Stimulated activated CD4-positive, alpha-beta T cell treated with anti-CD3 and anti-CD28 coated beads, Interleukin-2, amount 100 ng/mL, for 4 hours (primary cell): ENCODE measurements around the gene WNT6.

Experiments used
- DNase-seq: peaks from one replicate; pipeline ENCODE4 v3.0.0-alpha.2; 2020; ENCODE audit warnings: low read depth

Gene WNT6

DNA sequence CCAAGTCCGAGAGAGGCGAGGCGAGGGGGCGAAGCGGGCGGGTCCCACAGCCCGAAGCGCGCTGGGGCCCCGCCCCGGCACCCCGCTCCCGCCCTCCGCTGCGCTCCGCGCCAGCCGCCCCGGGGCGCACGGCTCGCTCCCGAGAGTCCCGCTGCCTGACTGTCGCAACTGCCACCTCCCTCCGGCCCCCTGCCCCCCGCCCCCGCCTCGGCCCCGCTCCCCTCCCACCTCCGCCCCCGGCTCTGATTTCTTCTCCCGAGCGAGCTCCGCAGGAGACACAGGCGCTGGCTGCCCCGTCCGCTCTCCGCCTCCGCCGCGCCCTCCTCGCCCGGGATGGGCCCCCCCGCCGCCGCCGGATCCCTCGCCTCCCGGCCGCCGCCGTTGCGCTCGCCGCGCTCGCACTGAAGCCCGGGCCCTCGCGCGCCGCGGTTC is at the start of gene WNT6:
Gene WNT6 (plus strand): TSS at position 250 of the 432 bp plus-strand sequence. CDS start 233 bp downstream, outside the sequence.
- no peak for DNase-seq

DNA sequence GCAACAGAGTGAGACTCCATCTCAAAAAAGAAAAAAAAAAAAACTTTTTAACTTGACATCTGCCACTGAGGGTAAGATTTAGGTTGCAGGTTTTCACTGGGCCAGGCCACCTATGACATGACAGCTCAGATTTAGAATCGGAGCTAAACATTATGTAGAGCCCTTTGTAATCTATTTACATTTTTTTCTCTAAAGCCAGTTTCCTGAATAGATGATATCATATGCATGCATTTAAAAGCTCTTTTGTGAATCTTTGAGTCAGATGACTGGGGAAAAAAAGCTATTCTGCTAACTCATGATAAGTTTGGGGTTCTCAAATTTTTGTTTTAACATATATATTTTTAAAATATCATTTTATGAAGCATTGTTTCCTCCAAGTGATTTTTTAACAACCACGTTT is 49.3 kb upstream of the WNT6 start:
- no peak for DNase-seq

DNA sequence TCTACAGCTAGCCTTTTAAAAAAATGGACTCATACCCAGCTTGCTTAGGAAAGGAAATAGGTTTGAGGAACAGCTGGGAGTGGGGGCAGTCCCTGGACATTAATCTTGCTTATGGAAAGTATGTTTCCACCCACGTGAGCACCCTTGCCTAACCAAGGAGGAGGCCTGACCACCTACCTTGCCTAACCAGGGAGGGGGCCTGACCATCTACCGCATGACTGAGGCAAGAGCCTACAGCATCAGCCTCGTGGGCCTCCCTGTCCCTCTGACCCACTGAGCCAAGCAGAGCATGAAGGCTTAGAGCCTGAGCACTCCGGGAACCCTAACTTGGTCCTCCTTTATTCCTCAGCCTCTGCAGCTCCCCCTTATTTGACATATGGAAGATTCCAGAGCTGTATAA is 48.2 kb upstream of the WNT6 start:
- DNase-seq: no peak

DNA sequence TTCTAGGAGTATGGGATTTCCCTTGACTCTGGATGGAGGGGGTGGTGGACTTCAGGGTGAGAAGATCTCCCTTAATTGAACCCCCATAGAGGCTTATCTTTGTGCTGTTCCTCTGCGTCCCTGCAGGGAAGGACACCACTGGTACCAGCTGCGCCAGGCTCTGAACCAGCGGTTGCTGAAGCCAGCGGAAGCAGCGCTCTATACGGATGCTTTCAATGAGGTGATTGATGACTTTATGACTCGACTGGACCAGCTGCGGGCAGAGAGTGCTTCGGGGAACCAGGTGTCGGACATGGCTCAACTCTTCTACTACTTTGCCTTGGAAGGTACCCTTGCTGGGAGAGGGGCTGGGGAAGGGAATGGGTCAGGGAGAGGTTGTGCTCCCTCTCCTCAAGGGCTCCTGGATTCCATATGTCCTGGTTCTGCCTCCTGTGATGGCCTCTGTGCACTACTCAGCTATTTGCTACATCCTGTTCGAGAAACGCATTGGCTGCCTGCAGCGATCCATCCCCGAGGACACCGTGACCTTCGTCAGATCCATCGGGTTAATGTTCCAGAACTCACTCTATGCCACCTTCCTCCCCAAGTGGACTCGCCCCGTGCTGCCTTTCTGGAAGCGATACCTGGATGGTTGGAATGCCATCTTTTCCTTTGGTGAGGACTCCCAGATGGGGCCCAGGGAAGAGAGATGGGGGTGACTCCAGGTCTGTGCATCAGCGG is 47.3 kb upstream of the WNT6 start:
- DNase-seq: no peak

DNA sequence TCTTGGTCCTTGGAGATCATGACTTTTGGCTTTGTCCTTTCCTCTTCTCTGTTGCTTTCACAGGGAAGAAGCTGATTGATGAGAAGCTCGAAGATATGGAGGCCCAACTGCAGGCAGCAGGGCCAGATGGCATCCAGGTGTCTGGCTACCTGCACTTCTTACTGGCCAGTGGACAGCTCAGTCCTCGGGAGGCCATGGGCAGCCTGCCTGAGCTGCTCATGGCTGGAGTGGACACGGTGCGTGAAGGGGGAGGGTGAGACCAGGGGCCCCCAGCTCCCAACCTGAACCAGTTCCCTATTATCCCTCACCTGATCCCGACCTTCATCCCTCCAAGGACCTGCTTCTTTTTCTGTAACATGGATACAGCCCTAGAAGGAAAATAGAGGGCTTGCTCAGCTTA is 46.7 kb upstream of the WNT6 start:
- no peak for DNase-seq

DNA sequence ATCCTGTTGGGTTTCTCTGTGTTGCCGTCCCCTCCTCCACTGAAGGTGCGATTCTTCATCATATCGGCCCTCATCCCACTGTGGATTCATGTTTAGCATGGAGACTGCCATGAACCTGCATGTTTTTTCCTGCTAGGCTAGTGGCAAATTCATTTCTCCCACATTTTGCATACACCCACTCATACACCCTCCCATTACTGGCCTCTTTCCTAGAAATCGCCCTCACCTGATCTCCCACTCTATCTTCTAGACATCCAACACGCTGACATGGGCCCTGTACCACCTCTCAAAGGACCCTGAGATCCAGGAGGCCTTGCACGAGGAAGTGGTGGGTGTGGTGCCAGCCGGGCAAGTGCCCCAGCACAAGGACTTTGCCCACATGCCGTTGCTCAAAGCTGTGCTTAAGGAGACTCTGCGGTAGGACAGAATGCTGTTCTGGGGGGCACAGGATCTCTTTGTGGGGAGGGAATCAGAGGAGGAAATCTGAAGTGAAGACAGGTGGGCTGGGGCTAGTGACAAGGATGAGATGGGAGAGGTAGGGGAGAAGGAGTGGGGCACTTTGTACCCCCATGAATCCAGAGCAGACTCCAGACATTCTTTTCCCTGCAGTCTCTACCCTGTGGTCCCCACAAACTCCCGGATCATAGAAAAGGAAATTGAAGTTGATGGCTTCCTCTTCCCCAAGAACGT is 45.7 kb upstream of the WNT6 start:
- no peak for DNase-seq

DNA sequence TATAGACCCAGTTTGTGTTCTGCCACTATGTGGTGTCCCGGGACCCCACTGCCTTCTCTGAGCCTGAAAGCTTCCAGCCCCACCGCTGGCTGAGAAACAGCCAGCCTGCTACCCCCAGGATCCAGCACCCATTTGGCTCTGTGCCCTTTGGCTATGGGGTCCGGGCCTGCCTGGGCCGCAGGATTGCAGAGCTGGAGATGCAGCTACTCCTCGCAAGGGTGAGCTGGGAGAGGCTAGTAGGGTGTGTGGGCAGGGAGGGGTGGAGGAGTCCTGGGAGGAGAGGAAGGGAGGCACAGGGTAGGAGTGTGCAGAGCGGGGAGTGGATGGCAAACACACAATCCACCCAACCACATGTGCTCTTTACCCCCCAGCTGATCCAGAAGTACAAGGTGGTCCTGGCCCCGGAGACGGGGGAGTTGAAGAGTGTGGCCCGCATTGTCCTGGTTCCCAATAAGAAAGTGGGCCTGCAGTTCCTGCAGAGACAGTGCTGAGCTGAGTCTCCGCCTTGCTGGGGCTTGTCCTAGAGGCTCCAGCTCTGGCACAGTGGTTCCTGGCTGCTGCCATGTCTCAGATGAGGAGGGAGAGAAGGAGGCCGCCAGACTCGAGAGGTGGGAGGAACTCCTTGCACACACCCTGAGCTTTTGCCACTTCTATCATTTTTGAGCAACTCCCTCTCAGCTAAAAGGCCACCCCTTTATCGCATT is 44.9 kb upstream of the WNT6 start:
- DNase-seq: no peak

DNA sequence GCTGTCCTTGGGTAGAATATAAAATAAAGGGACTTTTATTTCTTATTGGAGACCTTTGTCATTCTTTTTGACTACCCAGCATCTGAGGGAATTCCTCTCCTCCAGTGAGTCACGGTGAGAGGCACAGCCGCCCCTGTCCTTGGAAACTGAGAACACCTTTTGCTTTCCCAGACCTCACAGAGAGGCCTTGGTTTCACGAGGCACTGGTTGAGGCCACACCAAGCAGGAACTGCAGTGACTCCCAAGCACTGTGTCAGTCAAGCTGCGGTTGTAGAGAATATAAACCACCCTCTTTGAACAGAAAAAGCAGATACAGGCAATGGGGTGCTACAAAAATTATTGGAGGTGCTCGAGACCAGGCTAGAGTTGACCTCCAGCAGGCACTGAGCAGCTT is 44.4 kb upstream of the WNT6 start:
- no peak for DNase-seq

DNA sequence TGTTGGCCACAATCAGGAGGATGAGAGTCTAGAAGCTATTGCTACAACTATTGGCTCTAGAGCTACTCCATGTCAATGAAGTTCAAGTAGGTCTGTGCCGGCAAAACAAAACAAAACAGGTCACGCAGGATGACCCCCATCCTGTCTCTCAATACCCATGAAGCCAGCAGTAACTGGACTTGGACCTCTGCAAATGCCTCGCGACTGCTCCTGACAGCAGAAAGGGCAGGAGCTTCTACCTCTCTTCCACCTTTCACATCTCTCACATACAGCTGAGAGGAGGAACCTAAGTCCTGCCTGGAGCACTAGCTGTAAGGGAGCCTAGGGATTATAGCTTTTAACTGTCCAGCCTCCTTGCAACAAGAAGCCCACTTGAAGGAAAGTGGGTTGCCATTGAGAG is 44.0 kb upstream of the WNT6 start:
- no peak for DNase-seq

DNA sequence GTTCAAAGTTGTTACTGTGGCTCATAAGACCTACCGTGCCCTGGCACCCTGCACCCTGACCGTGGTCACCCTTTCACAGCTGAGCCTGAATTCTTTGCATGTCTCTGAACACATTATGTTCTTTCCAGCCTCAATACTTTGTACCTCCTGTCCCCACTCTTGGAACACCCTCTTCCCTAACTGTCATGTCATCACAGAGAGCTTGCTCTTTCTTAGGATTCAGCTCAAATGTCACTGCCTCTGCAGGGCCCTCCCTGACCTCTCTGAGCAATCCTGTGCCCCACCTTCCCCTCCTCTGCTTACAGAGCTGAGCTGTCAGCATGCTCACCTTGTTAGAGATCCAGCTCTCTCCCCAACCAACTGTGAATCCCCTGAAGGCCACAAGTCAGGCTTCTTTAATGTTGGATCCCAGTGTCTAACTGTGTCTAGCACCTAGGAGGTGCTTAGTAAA is 43.0 kb upstream of the WNT6 start:
- no peak for DNase-seq

DNA sequence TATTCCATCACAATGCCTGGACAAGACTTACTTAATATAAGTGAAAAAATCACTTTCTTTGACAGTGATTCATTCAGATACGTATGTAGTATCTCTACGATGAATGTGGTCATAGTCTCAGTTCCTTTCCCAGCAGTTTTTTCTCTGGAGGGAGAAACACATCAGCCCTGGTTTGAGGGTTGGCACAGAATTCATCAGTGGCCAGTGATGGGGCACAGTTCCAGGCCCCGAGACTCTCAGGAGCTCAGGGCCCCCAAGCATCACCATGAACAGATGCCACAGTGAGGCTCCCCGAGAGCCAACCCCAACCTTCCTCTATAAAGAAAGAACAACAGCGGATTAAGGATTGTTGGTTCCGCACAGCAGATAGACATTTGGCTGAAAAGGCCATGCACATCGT is 40.5 kb upstream of the WNT6 start:
- no peak for DNase-seq

DNA sequence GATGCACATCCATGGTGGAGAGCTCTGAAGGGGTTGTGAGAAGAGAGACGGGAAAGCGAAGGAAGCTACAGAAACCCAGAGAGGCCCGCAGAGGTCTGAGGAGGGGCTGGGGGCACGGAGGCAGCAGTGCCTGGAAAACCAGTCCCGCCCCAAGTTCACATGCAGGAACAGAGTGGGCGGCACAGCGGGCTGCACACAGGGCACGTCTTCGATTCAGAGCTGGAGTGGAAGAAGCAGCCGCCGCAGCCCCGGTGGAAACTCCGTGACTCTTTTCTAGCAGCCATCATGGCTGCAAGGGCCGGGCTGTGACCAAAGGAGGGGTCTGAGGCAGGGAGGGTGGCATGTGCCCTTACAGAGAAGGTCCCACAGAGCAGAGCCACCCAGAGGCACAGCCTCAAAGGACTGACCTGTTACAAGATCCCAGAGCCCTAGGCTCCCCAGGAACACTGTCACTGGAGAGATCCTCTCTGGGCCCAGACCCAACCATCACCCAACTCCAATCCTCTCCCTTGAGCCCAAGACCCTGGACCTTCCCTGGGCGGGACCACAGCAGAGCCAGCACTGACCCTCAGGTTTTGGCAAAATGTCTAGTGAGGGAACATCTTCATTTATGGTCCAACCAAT is 38.7 kb upstream of the WNT6 start:
- no peak for DNase-seq

DNA sequence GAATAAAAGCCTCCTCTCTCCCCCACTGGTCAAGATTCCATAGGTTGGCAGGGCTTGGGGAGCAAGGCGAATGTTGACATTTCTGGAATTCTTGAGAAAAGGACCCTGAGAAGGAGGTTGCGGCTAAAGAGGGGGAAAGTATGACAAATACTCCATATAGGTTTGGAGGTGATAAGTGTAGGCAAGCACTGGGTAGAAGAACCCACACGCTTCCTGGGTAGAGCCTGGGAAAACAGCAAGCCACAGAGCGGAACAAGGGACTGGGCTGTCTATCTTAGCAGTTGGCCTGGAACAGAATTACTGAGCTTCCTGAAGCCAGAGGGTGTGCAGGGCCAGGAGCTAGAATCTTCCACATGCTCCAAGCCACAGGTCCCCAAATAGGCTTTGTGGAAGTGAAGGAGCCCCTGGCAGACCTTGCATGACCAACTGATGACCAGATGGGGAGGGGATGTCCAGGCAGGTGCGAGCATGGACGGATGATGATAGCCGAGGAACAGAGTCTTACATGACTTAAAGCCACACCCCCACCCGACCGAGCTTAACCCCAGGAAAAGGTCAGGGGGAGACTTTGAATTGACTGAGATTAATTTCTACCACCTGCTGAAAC is 37.9 kb upstream of the WNT6 start:
- no peak for DNase-seq

DNA sequence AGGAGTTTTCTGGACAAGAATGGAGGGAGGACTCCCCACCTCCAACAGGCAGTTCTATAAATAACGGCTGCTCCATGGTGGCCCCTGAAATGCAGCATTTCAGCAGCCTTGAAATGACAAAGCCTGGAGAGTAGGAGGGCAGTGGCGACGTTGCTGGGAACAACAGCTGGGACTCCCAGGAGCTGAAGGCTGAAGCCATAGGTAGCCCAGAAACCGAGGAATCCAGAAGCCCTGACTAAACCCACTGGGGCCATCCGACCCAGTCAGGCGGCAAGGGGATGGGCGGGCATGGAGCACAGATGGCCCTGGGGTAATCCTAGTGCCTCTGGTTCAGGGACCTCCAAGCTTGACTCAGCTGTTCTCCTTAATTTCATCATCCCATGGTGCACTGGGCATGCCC is 37.0 kb upstream of the WNT6 start:
- DNase-seq: no peak

DNA sequence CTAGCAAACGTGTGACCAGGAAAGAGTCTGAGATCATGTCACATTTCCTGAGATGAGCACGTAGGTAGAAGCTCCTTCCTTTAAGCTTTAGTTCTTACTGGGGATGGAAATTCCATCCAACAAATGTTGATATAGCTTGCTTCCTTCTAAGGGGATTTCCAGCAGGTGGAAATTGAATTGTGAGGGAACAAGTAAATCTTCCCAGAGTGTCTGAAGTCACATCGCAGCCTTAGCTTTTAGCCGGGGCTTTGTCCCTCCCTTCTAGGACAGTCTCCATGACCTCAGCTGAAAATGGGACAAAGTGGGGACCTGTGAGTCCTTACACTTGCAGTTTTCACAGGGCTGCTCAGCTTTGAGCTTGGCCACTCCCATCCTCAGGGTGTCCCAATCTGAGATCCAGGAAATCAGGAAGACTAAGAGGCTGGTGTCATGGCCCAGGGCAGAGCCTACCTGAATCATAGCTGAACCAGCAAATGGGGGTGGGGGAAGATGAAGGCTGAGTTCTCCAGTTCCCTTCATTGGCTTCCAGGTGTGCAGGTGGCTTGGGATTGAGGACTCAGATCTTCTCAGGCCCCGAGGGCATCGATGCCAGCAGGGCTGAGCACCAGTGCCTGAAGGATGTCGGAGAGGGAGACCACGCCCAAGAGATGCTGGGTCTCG is 36.3 kb upstream of the WNT6 start:
- no peak for DNase-seq

DNA sequence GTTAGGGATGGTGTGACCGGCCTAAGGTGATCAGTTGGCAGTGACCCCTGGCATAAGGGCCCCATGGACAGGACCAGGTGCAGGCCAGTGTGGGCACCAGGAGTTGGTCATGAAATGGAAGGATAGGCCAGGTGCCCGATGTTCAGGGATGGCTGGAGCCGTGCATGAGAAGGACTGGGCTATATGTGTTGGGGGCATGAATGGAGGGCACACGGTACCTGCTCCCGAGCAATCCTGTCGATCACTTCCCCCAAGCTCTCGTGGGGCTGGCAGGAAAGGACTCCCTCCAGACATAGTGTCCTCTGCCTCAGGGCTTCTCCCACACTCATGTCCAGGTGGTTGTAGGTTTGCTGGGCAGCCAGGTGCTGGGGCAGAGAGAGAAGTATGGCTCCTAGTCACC is 35.6 kb upstream of the WNT6 start:
- no peak for DNase-seq

DNA sequence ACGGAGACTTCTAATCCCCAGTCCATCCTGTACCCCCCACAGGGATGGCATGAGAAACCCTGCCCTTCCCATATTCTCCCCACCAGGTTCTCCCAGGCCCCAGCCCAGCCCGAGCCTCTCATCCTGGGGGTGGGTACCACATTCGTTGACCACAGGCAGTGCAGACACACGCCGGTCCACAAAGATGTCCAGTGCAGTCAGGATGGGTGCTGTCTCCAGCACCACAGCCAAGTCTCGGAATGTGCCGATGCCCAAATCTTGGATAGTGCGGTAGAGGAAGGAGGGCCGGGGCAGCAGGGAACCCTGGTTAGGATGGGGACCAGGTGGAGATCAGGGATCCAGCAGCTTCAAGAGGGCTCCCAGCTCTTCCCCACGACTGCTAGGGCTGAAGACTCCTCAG is 32.8 kb upstream of the WNT6 start:
- no peak for DNase-seq

DNA sequence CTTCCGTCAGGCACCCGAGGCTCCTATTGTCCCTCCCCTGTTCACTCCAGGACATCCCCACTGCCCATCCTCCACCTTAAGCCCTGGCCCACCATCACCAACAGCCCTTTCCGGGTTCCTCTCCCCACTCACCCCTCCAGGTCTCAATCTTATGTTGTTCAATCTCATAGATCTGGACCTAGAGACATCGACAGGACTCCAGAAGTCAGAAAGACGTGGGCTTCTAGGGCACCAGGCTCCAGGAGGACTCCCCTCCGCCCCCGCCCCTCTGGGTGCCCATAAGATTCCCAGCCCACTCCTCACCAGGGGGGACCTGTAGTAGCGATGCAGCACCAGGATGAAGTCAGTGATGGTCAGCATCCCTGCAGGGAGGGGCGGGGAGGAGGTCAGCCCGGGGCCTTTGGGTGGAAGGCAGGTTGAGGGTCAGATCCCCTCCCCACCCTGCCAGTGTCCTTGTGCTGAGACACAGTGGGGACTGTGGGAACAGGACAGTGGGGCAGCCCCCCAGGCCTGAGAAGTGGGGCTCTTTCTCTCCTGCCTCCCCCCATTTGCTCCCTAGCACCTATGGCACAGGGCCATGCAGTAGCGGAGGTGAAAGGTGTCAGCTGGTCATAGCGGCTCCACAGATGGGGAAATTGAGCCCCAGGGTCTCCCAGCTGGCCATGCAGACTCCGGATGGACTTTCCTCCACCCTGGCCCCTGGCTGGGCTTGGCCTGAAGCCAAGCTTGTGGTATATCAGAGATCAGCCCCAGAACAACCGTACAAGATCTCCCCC is 31.7 kb upstream of the WNT6 start:
- no peak for DNase-seq

DNA sequence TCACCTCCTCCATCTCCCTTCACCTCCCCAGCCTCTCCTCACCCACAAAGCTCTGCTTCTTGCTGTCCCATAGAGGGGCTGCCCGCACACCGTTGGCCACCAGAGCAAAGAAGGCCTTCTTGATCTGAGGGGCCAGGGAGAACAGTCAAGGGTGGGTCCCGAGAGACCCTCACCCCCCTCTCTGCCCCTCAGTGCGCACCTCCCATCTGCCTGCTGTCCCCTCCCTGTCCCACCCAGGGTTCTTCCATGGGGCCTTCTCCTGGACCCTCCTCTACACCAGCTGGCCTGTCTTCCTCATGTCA is 31.2 kb upstream of the WNT6 start:
- no peak for DNase-seq

DNA sequence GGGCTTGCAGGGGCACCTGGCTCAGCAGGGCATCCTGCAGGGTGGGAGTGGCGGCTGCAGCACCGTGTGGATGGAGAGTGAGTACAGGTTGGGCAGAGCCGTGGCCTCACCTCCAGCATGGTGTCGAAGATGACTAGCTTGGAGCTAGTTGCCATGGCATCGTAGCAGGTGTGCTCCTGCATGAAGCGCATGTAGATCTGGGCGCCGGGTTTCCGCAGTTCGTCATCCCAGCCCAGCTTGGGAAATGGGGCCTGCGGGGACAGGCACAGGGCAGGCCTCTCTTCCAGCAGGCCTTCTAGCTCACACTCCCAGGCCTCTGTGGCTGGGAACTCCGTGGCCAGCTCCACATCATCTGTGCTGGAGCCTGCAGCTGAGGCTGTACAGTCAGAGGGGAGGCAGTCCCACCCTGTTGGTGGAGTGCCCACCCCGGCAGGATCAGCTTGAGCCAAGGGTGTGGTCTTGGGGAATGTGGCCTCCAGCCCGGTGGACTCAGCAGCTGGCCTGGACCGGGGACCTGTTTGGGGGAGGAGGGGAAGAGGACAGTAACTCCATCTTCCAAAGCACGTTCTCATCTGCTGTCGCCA is 29.6 kb upstream of the WNT6 start:
- DNase-seq: no peak
